CD4-positive, alpha-beta memory T cell (primary cell): ENCODE measurements around the gene APOL1. TPM values are rescaled to one million over a fixed set of nuclear protein-coding genes. Genes with fewer than 3 reads are reported as not detected.
"Not testable (repeated sequence)": the region's sequence is repeated elsewhere in the genome, so short reads cannot be mapped to it uniquely, and the experiment has no call there.

Source experiments
- CTCF ChIA-PET: fragments of 350-600 bp; sonication (Branson Sonifier 250); formaldehyde crosslinking; loops from one replicate; lab custom pipeline; 2021; ENCODE audit warnings: inconsistent platforms; ENCODE audit not compliant: partially characterized antibody; lab: Charles Lee
- POLR2A ChIA-PET: fragments of 350-600 bp; sonication (Branson Sonifier 250); formaldehyde crosslinking; loops from one replicate; lab custom pipeline; 2021; ENCODE audit not compliant: partially characterized antibody; lab: Charles Lee
- DNase-seq, 5 donors: peaks; one replicate each; pipeline versions ENCODE4 v3.0.0 to v3.0.0-alpha.2; 2020 to 2022; ENCODE audit warnings: mixed read lengths in 1 of 5
- H3K27ac ChIP-seq: one replicate; pipeline ENCODE4 v1.7.0; 2013; ENCODE audit warnings: low read depth, low read length
- H3K27me3 ChIP-seq: 2 replicates; pipeline ENCODE4 v1.7.0; 2013; ENCODE audit warnings: mild to moderate bottlenecking, low read length, moderate library complexity; ENCODE audit not compliant: insufficient read depth
- H3K36me3 ChIP-seq: 2 replicates; pipeline ENCODE4 v1.7.0; 2013; ENCODE audit warnings: mild to moderate bottlenecking, low read length, moderate library complexity; ENCODE audit not compliant: insufficient read depth
- H3K4me1 ChIP-seq: 2 replicates; pipeline ENCODE4 v1.7.0; 2013; ENCODE audit warnings: mild to moderate bottlenecking, low read length, moderate library complexity; ENCODE audit not compliant: insufficient read depth
- H3K4me3 ChIP-seq, 2 donors: one replicate each; pipeline ENCODE4 v1.7.0; 2013; ENCODE audit warnings: low read length in 2 of 2, mild to moderate bottlenecking in 1 of 2
- H3K9me3 ChIP-seq, 2 donors: one replicate each; pipeline ENCODE4 v1.7.0; 2013; ENCODE audit warnings: low read length in 2 of 2, control low read depth in 1 of 2; ENCODE audit not compliant: control insufficient read depth in 1 of 2
- H3K27ac Mint-ChIP-seq, 7 donors: one replicate each; pipeline ENCODE4 v1.8.0; 2020 to 2021; ENCODE audit warnings: mixed read lengths in 7 of 7, mild to moderate bottlenecking in 6 of 7, inconsistent platforms in 3 of 7, moderate library complexity in 3 of 7
- H3K27me3 Mint-ChIP-seq, 2 donors: one replicate each; pipeline ENCODE4 v1.8.0; 2020 to 2021; ENCODE audit warnings: mixed read lengths in 2 of 2
- H3K36me3 Mint-ChIP-seq, 2 donors: one replicate each; pipeline ENCODE4 v1.8.0; 2020 to 2021; ENCODE audit warnings: mixed read lengths in 2 of 2, inconsistent platforms in 1 of 2, mild to moderate bottlenecking in 1 of 2
- H3K4me1 Mint-ChIP-seq, 4 donors: one replicate each; pipeline ENCODE4 v1.8.0; 2020 to 2021; ENCODE audit warnings: mixed read lengths in 4 of 4, mild to moderate bottlenecking in 1 of 4
- H3K4me3 Mint-ChIP-seq, 8 donors: one replicate each; pipeline ENCODE4 v1.8.0; 2020 to 2021; ENCODE audit warnings: mixed read lengths in 8 of 8, mild to moderate bottlenecking in 7 of 8, moderate library complexity in 6 of 8, inconsistent platforms in 3 of 8
- H3K9me3 Mint-ChIP-seq, 8 donors: one replicate each; pipeline ENCODE4 v1.8.0; 2020 to 2021; ENCODE audit warnings: mixed read lengths in 8 of 8, mild to moderate bottlenecking in 5 of 8, inconsistent platforms in 3 of 8, moderate library complexity in 1 of 8
- intact Hi-C: fragments of 100-400 bp; cut with micrococcal nuclease; formaldehyde crosslinking; loops from one replicate; pipeline ENCODE4 v1.15.1; 2023
- polyA plus RNA-seq, 2 donors: library from polyadenylated mRNA; unstranded; fragments of 300-500 nt; fragmentation: Illumina TruSeq; gene quantifications; one replicate each; pipeline ENCODE4 v1.2.3, GENCODE V29; 2021
- total RNA-seq, 2 experiments: library from RNA; stranded (reverse); gene quantifications; one replicate each; pipeline ENCODE4 v1.2.3, GENCODE V29; 2021

APOL1 gene
- total and polyA plus RNA-seq, 4 experiments from 2014 or later: 6.3 to 31.2 (median 26.2) TPM

DNA sequence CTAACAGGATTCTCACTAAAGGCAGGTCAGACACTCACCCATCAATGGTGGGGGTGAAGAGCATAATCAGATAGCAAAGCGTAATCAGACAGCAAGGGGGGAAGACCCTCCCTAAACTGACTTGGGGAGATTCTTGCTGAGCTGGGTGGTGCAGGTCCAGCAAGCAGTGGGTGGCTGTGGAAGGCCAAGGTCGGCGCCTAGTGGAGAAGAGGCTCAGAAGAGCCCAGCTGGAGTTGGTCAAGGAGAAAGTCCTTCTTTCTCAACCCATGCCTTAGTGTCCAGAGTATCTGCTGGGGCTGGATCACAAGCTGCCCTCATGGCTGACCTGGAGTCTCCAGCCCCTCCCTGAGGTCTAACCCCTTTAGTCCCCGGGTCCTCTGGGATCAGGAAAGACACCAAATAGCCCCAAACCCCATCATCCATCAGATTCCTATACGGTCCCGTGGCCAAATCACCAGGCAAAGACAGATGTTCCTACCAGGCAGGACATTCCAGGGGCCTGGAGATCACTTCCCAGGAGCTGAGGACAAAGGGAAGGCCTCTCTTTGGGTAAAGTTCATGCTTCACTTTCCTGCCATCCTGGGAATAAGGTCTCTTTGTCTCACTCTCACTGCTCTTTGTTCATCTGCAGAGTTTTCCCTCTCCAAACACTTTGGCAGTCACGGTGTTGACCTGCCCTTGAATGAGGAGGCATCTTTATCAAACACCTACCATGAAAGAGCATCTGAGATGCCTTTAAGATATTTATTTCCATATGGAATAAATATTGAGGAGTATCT lies 11.1 kb downstream of the APOL1 start:
- ChIA-PET CTCF (interaction anchor here (1.4 to 2.4 kb wide), 3 partner anchors 11 to 25 kb away, joined by 4 to 8 read pairs (median 4); partner anchors contain the start of genes APOL1 and APOL2), POLR2A (interaction anchor here (1.2 kb wide), 1 partner anchor 10 kb away, joined by 3 read pairs; no protein-coding TSS in a partner anchor)
- H3K9me3 ChIP-seq, H3K27me3 ChIP-seq, H3K9me3 Mint-ChIP-seq, H3K4me1 ChIP-seq, H3K4me3 ChIP-seq, H3K27ac ChIP-seq, intact Hi-C loops, H3K27me3 Mint-ChIP-seq, H3K4me3 Mint-ChIP-seq, DNase-seq: not testable (repeated sequence)
- H3K4me1 Mint-ChIP-seq: peaks cover 3 to 14% (median 6%) of the 10 kb centered on the region in 4 donors
- peaks cover 19% of the 10 kb centered on the region for H3K36me3 ChIP-seq
- peak overlapping the region in 1 of 7 donors; percentile 30 for H3K27ac Mint-ChIP-seq
- peaks cover 48 to 72% of the 10 kb centered on the region in 2 donors for H3K36me3 Mint-ChIP-seq

DNA sequence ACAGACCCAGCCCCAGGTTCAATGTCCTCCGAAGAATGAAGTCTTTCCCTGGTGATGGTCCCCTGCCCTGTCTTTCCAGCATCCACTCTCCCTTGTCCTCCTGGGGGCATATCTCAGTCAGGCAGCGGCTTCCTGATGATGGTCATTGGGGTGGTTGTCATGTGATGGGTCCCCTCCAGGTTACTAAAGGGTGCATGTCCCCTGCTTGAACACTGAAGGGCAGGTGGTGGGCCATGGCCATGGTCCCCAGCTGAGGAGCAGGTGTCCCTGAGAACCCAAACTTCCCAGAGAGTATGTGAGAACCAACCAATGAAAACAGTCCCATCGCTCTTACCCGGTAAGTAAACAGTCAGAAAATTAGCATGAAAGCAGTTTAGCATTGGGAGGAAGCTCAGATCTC lies 14.1 kb downstream of the APOL1 start:
- H3K36me3 Mint-ChIP-seq: peaks cover 32 to 48% of the 10 kb centered on the region in 2 donors
- CTCF ChIA-PET: interaction anchor here (0.7 to 1.0 kb wide), 2 partner anchors 11 to 60 kb away, joined by 3 to 4 read pairs; no protein-coding TSS in a partner anchor

DNA sequence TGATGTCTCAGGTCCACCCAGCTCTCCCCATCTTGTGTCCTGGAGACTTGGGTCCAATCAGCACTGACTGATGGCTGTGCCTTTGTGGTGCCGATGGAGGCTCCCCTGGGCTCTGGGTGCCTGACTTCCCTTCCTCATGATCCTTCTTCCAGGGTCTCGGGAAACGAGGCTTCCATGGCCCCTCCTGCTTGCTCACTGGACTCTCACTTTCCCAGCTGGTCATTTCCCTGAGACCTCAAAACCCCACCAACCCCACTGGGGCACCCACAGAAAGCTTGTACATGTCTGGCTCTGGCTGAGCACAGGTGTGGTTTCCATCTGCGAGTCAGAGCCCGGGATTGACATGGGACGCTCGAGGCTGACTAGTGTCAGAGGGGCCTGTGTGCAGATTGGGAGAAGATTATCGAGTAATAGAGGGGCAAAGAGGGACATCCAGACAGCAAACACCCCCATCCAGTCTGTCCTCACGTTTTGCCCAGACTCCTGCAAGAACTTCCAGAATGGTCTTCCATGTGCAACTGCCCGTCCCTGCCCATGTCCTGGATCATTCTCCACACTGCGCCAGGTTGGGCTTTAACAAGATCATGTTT lies 15.1 kb downstream of the APOL1 start:
- no peaks in the 10 kb centered on the region for H3K4me1 ChIP-seq
- ChIA-PET POLR2A (interaction anchor here (1.1 kb wide), 1 partner anchor 18 kb away, joined by 3 read pairs; no protein-coding TSS in a partner anchor), CTCF (interaction anchor here (1.0 kb wide), 1 partner anchor 10 kb away, joined by 4 read pairs; no protein-coding TSS in a partner anchor)
- Mint-ChIP-seq H3K27ac (peak overlapping the region in 1 of 7 donors; percentile 4), H3K4me3 (no peak overlapping the region), H3K27me3 (no peaks in the 10 kb centered on the region), H3K4me1 (peaks cover 0 to 3% (median 1%) of the 10 kb centered on the region in 4 donors), H3K9me3 (peaks cover 0 to 10% (median 0%) of the 10 kb centered on the region in 8 donors), H3K36me3 (peaks cover 28 to 38% of the 10 kb centered on the region in 2 donors)
- H3K9me3 ChIP-seq: no peaks in the 10 kb centered on the region
- no peak overlapping the region for H3K27ac ChIP-seq
- peaks cover 10% of the 10 kb centered on the region for H3K36me3 ChIP-seq
- no peaks in the 10 kb centered on the region for H3K27me3 ChIP-seq
- no peak for DNase-seq
- intact Hi-C loops: no loop called here
- H3K4me3 ChIP-seq: no peak overlapping the region

More for the DNA sequence above, 14.1 kb downstream of the APOL1 start:
- Mint-ChIP-seq H3K4me1 (peaks cover 0 to 7% (median 1%) of the 10 kb centered on the region in 4 donors), H3K27ac (peak overlapping the region in 1 of 7 donors; percentile 36), H3K4me3 (no peak overlapping the region), H3K9me3 (peaks cover 0 to 8% (median 0%) of the 10 kb centered on the region in 8 donors), H3K27me3 (no peaks in the 10 kb centered on the region)
- POLR2A ChIA-PET: interaction anchor here (1.1 kb wide), 1 partner anchor 19 kb away, joined by 3 read pairs; no protein-coding TSS in a partner anchor
- DNase-seq: no peak
- intact Hi-C loops: no loop called here
- Histone ChIP-seq H3K27ac (no peak overlapping the region), H3K9me3 (no peaks in the 10 kb centered on the region), H3K36me3 (peaks cover 14% of the 10 kb centered on the region), H3K4me1 (no peaks in the 10 kb centered on the region), H3K27me3 (no peaks in the 10 kb centered on the region), H3K4me3 (no peak overlapping the region)

DNA sequence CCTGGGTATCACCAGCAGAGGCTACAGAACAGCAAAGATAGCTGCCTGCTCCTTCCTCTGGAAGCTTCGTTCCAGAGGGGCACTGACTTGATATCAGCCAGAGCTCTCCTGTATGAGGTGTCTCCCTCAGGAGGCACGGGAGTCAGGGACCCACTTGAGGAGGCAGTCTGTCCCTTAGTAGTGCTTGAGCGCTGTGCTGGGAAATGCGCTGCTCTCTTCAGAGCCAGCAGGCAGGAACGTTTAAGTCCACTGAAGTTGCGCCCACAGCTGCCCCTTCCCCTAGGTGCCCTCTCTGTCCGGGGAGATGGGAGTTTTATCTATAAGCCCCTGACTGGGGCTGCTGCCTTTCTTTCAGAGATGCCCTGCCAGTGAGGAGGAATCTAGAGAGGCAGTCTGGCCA lies 18.3 kb downstream of the APOL1 start:
- CTCF ChIA-PET: interaction anchor here (1.0 to 1.2 kb wide), 4 partner anchors 10 to 215 kb away, joined by 3 to 4 read pairs (median 3); no protein-coding TSS in a partner anchor

DNA sequence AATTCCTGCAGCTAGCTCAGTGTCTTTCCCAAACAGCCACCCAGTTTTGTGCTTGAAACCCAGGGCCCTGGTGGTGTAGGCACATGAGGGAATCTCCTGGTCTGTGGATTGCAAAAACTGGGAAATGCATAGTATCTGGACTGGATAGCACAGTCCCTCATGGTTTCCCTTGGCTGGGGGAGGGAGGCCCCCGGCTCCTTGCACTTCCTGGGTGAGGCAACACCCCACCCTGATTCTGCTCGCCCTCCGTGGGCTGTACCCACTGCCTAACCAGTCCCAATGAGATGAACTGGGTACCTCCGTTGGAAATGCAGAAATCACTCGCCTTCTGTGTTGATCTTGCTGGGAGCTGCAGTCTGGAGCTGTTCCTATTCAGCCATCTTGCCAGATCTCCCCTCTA lies 19.0 kb downstream of the APOL1 start:
- Mint-ChIP-seq H3K27ac (peak overlapping the region in 1 of 7 donors; percentile 19), H3K9me3 (peaks cover 0 to 14% (median 0%) of the 10 kb centered on the region in 8 donors), H3K36me3 (peaks cover 7 to 10% of the 10 kb centered on the region in 2 donors)
- CTCF ChIA-PET: interaction anchor here (1.0 kb wide), 1 partner anchor 9 kb away, joined by 3 read pairs; no protein-coding TSS in a partner anchor
- H3K27me3 ChIP-seq, H3K27ac ChIP-seq, H3K4me1 ChIP-seq, intact Hi-C loops, DNase-seq, H3K9me3 ChIP-seq, H3K4me3 Mint-ChIP-seq, H3K4me1 Mint-ChIP-seq, H3K4me3 ChIP-seq, H3K27me3 Mint-ChIP-seq, H3K36me3 ChIP-seq: not testable (repeated sequence)
- POLR2A ChIA-PET: interaction anchor here (1.3 kb wide), 1 partner anchor 13 kb away, joined by 5 read pairs; no protein-coding TSS in a partner anchor

More for the DNA sequence above, 18.3 kb downstream of the APOL1 start:
- H3K4me1 ChIP-seq, H3K27me3 Mint-ChIP-seq, H3K9me3 ChIP-seq, H3K4me3 ChIP-seq, intact Hi-C loops, H3K27me3 ChIP-seq, H3K27ac Mint-ChIP-seq, H3K27ac ChIP-seq, H3K36me3 ChIP-seq, H3K4me1 Mint-ChIP-seq, H3K4me3 Mint-ChIP-seq, DNase-seq: not testable (repeated sequence)
- peaks cover 12% of the 10 kb centered on the region in 2 donors for H3K36me3 Mint-ChIP-seq
- peaks cover 0 to 14% (median 0%) of the 10 kb centered on the region in 8 donors for H3K9me3 Mint-ChIP-seq
- POLR2A ChIA-PET: interaction anchor here (1.3 kb wide), 1 partner anchor 14 kb away, joined by 5 read pairs; no protein-coding TSS in a partner anchor

DNA sequence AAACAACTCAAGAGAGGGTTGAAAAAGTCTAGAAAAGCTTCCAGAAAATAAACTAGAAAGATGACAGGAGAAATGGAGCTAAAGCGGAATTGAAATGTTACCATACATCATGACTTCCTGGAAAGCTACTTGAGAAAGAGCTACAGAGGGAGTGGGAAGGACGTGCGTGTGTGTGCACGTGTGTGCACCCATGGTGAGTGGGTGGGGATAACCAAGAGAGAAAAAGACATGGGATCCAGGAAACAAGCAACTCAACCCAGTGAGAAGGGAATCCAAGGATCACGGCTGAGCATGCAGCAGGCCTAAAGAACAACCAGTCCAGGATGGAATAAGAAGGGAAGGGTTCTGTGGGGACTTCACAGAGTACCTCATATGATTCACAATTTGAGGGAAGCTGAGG lies 21.6 kb downstream of the APOL1 start:
- H3K9me3 ChIP-seq: no peaks in the 10 kb centered on the region
- H3K27ac ChIP-seq: no peak overlapping the region
- H3K27me3 ChIP-seq: no peaks in the 10 kb centered on the region
- Mint-ChIP-seq H3K27ac (peak overlapping the region in 1 of 7 donors; percentile 70), H3K4me1 (peaks cover 10 to 25% (median 16%) of the 10 kb centered on the region in 4 donors), H3K27me3 (no peaks in the 10 kb centered on the region), H3K4me3 (peak overlapping the region in 1 of 8 donors; percentile 2), H3K36me3 (peaks cover 3 to 4% of the 10 kb centered on the region in 2 donors), H3K9me3 (peaks cover 0 to 11% (median 0%) of the 10 kb centered on the region in 8 donors)
- intact Hi-C loops: no loop called here
- peaks cover 3% of the 10 kb centered on the region for H3K36me3 ChIP-seq
- peaks cover 15% of the 10 kb centered on the region for H3K4me1 ChIP-seq
- no peak overlapping the region for H3K4me3 ChIP-seq
- ChIA-PET POLR2A (interaction anchor here (1.3 kb wide), 1 partner anchor 10 kb away, joined by 3 read pairs; no protein-coding TSS in a partner anchor), CTCF (interaction anchor here (1.1 to 6.2 kb wide), 2 partner anchors 13 to 80 kb away, joined by 3 to 44 read pairs; no protein-coding TSS in a partner anchor)
- no peak for DNase-seq
